Vagina (tissue), 2 donors: ENCODE data around the gene COPS9.

Source experiments
- CTCF ChIP-seq, 3 experiments: fragments of 450-650 bp in 2 of 3; fragments of 200-600 bp in 1 of 3; sonication (generic) in 1 of 3; IDR thresholded peaks; one replicate each; pipeline ENCODE4 v1.5.1; 2017 to 2019; ENCODE audit warnings: antibody characterized with exemption in 3 of 3, mild to moderate bottlenecking in 2 of 3, moderate library complexity in 2 of 3
- POLR2AphosphoS5 ChIP-seq, 2 donors: sonication (generic); formaldehyde crosslinking; IDR thresholded peaks; one replicate each; pipeline ENCODE4 v1.9.0; 2017; ENCODE audit warnings: antibody characterized with exemption in 2 of 2, mild to moderate bottlenecking in 2 of 2, low read depth in 1 of 2; ENCODE audit not compliant: insufficient read depth in 1 of 2

GRCh38 chr2:240141736-240142135 is 5.6 kb upstream of the COPS9 start:
- TF ChIP-seq CTCF (IDR thresholded peaks at IDR 0.05) (no peak), POLR2AphosphoS5 (IDR thresholded peaks at IDR 0.05; ENCODE audit: insufficient read depth in 1 of 2, low read depth in 1 of 2) (no peak)
